Retinal pigment epithelial cell (primary cell): ENCODE data around the gene UNC13C.

Experiments
- DNase-seq: peaks from one replicate; pipeline ENCODE4 v3.0.0-alpha.2; 2010; ENCODE audit warnings: low read depth
- H3K4me3 ChIP-seq: 2 replicates; pipeline ENCODE4 v1.5.1; 2011; ENCODE audit warnings: mild to moderate bottlenecking, low read length, control low read depth, moderate library complexity
- CTCF ChIP-seq: conservative IDR thresholded peaks from 2 replicates; pipeline ENCODE4 v1.5.1; 2011; ENCODE audit warnings: low read depth, low read length, control low read depth, inconsistent platforms

The UNC13C gene

DNA sequence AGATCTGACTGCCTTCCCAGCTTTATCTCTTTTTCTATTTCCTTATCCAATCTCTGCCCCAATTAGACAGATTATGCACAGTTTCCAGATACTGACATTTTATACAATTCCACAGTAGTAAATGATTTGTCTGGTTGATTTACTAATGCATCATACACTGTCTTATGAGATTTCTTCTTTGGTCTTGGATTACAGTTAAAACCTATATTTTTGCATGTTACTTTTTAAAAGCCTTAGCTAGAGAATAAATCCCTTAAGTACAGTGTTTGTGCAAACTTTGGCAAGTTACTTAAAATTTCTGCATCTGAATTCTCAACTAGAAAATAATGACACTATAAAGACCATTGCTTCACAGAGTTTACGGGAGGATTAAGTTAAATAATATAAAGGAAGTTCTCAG is 6.0 kb downstream of the UNC13C start:
- DNase-seq: no peak
- H3K4me3 ChIP-seq: no peak overlapping the region
- no peak for TF ChIP-seq CTCF

GRCh38 chr15:53985562-53985961 is 7.3 kb downstream of the UNC13C start:
- no peak for TF ChIP-seq CTCF
- no peak for DNase-seq
- H3K4me3 ChIP-seq: no peak overlapping the region

DNA sequence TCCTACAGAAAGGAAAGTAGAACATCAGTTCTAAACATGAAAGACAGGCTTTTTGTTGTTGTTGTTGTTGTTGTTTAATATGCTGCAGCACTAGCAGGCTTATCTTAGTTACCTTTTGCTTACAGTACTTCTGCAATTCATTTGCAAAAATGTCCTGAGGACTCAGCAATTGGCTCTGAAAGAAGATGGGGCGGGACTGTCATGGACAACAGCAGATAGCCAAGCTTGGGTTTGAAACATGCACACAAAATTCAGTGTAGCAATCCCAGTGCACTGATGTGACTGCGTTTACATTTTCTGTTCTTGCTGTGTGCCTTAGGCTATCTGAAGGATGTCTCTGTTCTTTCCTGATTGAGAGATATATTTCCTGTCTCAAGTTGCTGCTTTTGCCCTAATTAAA is 9.2 kb downstream of the UNC13C start:
- no peak for TF ChIP-seq CTCF
- no peak for DNase-seq
- no peak overlapping the region for H3K4me3 ChIP-seq

DNA sequence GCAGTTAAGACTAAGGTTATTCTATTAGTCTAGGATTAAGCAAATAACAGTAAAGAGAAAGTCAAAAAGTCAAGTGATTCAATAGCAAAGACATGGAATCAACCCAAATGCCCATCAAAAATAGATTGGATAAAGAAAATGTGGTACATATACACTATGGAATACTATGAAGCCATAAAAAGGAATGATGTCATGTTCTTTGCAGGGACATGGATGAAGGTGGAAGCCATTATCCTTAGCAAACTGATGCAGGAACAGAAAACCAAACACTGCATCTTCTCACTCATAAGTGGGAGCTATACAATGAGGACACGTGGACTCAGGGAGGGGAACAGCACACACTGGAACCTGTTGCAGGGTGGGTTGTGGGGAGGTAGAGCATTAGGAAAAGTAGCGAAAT is 29.0 kb downstream of the UNC13C start:
- no peak for DNase-seq
- TF ChIP-seq CTCF: no peak
- H3K4me3 ChIP-seq: no peak overlapping the region

- no peak for TF ChIP-seq CTCF
- H3K4me3 ChIP-seq: no peak overlapping the region
- DNase-seq: no peak
Measured at GRCh38 chr15:54011656-54012055, 33.4 kb downstream of the UNC13C start.

GRCh38 chr15:54014067-54014655 is 35.9 kb downstream of the UNC13C start:
- no peak overlapping the region for H3K4me3 ChIP-seq
- no peak for TF ChIP-seq CTCF
- no peak for DNase-seq

DNA sequence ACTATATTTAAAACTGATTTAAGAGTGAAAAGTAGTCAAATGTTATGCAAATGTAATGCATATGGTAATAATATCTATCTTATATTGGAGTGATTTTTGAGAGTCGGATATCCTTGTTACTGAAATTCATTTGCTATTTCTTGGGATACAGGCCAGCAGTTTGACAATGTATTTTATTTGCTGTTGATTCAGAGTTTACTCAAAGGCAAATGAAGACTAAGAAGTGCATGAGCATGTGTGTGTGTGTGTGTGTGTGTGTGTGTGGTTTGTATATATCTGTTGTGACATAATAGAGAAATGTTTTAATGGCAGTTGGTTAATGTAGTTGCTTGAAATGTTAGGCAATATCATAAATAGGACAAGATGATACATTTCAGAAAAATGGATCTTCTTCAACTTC is 39.0 kb downstream of the UNC13C start:
- no peak overlapping the region for H3K4me3 ChIP-seq
- no peak for DNase-seq
- TF ChIP-seq CTCF: no peak
